H1 (cell line): ENCODE measurements around the gene VAV2. TPM values are rescaled to one million over a fixed set of nuclear protein-coding genes. Genes with fewer than 3 reads are reported as not detected.

Source experiments
- CTCF ChIA-PET: fragments of 300-600 bp; sonication (Branson Sonifier 250); formaldehyde crosslinking; loops from one replicate; lab custom pipeline; 2021; ENCODE audit not compliant: partially characterized antibody; lab: Charles Lee
- POLR2A ChIA-PET: fragments of 300-600 bp; sonication (Branson Sonifier 250); formaldehyde crosslinking; loops from one replicate; lab custom pipeline; 2021; ENCODE audit warnings: inconsistent platforms; ENCODE audit not compliant: partially characterized antibody; lab: Charles Lee
- DNase-seq, 2 experiments: peaks; one replicate each; pipeline versions ENCODE4 v3.0.0 to v3.0.0-alpha.2; 2010 to 2022; ENCODE audit warnings: low spot score in 2 of 2, low read depth in 1 of 2, mixed read lengths in 1 of 2
- FAIRE-seq: peaks from 2 replicates; lab custom pipeline; 2011; peaks lifted over from hg19 to GRCh38; lab: Jason Lieb, UNC
- H2AFZ ChIP-seq: 2 replicates; pipeline ENCODE4 v1.8.1; 2012; ENCODE audit warnings: low read length, inconsistent platforms
- H2AK5ac ChIP-seq: 2 replicates; pipeline ENCODE4 v1.6.1; 2013; ENCODE audit warnings: low read depth, low read length
- H2BK120ac ChIP-seq: replicated peaks from 2 replicates; pipeline ENCODE3; 2013; ENCODE audit warnings: low read depth, low read length, inconsistent platforms
- H2BK12ac ChIP-seq: 2 replicates; pipeline ENCODE4 v1.6.1; 2013; ENCODE audit warnings: low read depth, low read length
- H2BK15ac ChIP-seq: 2 replicates; pipeline ENCODE4 v1.6.1; 2013; ENCODE audit warnings: low read length
- H2BK20ac ChIP-seq: 2 replicates; pipeline ENCODE4 v1.6.1; 2013; ENCODE audit warnings: low read length
- H2BK5ac ChIP-seq: 2 replicates; pipeline ENCODE4 v1.6.1; 2013; ENCODE audit warnings: low read depth, low read length
- H3K14ac ChIP-seq: 2 replicates; pipeline ENCODE4 v1.6.1; 2013; ENCODE audit warnings: inconsistent platforms; ENCODE audit not compliant: insufficient read length
- H3K18ac ChIP-seq: 2 replicates; pipeline ENCODE4 v1.6.1; 2013; ENCODE audit warnings: low read length; ENCODE audit errors: extremely low read depth
- H3K23ac ChIP-seq: 2 replicates; pipeline ENCODE4 v1.6.1; 2013; ENCODE audit warnings: inconsistent platforms; ENCODE audit not compliant: insufficient read length
- H3K23me2 ChIP-seq: 2 replicates; pipeline ENCODE4 v1.6.1; 2013; ENCODE audit warnings: low read depth, low read length
- H3K27ac ChIP-seq: 2 replicates; pipeline ENCODE4 v1.6.1; 2011; ENCODE audit warnings: low read depth, low read length, inconsistent platforms
- H3K27me3 ChIP-seq, 4 experiments: replicated peaks in 1 of 4; 1 replicate in 1 of 4; 2 replicates in 3 of 4; pipeline versions ENCODE4 v1.6.1 to v1.8.1; 2011 to 2013; ENCODE audit warnings: low read length in 3 of 4, mild to moderate bottlenecking in 3 of 4, inconsistent platforms in 2 of 4, mixed read lengths in 2 of 4, moderate library complexity in 1 of 4; ENCODE audit not compliant: control insufficient read depth in 3 of 4, insufficient read depth in 3 of 4; ENCODE audit errors: extremely low read depth in 1 of 4
- H3K36me3 ChIP-seq, 4 experiments: 2 replicates each; pipeline versions ENCODE4 v1.6.1 to v1.8.1; 2011 to 2013; ENCODE audit warnings: mild to moderate bottlenecking in 4 of 4, low read length in 3 of 4, moderate library complexity in 2 of 4, control low read depth in 1 of 4, inconsistent platforms in 1 of 4; ENCODE audit not compliant: insufficient read depth in 4 of 4, control insufficient read depth in 2 of 4
- H3K4ac ChIP-seq: replicated peaks from 2 replicates; pipeline ENCODE3; 2013; ENCODE audit warnings: low read length, low read depth, mixed read lengths, inconsistent platforms; ENCODE audit not compliant: insufficient read length
- H3K4me1 ChIP-seq, 4 experiments: replicated peaks in 1 of 4; 1 replicate in 1 of 4; 2 replicates in 3 of 4; pipeline versions ENCODE4 v1.6.1 to v1.8.1; 2011 to 2013; ENCODE audit warnings: low read length in 3 of 4, inconsistent platforms in 2 of 4, mixed read lengths in 1 of 4; ENCODE audit not compliant: insufficient read depth in 4 of 4, control insufficient read depth in 3 of 4
- H3K4me2 ChIP-seq, 2 experiments: 2 replicates each; pipeline versions ENCODE4 v1.6.1 to v1.8.1; 2011 to 2013; ENCODE audit warnings: low read depth in 2 of 2, low read length in 2 of 2, control low read depth in 1 of 2, inconsistent platforms in 1 of 2, mild to moderate bottlenecking in 1 of 2; ENCODE audit not compliant: insufficient read depth in 1 of 2
- H3K4me3 ChIP-seq, 4 experiments: fragments of 200-600, 300-600 bp in 1 of 4; sonication (generic), shearing (Covaris generic), sonication (Bioruptor Twin) in 1 of 4; 2 replicates each; pipeline versions ENCODE4 v1.5.1 to v1.8.1; 2011 to 2016; ENCODE audit warnings: low read length in 4 of 4, low read depth in 3 of 4, control low read depth in 2 of 4, inconsistent platforms in 2 of 4, mild to moderate bottlenecking in 2 of 4, mixed read lengths in 1 of 4, moderate library complexity in 1 of 4; ENCODE audit not compliant: insufficient read depth in 2 of 4; ENCODE audit errors: extremely low read depth in 1 of 4
- H3K56ac ChIP-seq: replicated peaks from 2 replicates; pipeline ENCODE3; 2013; ENCODE audit warnings: low read depth, mild to moderate bottlenecking, mixed read lengths, low read length, inconsistent platforms; ENCODE audit not compliant: insufficient read length
- H3K79me1 ChIP-seq: 2 replicates; pipeline ENCODE4 v1.6.1; 2013; ENCODE audit warnings: low read depth, low read length, control low read depth
- H3K79me2 ChIP-seq, 2 experiments: 2 replicates each; pipeline versions ENCODE4 v1.6.1 to v1.8.1; 2012 to 2013; ENCODE audit warnings: low read length in 2 of 2, mild to moderate bottlenecking in 2 of 2, inconsistent platforms in 1 of 2; ENCODE audit not compliant: insufficient read depth in 2 of 2, control insufficient read depth in 1 of 2
- H3K9ac ChIP-seq, 4 experiments: replicated peaks in 1 of 4; 1 replicate in 1 of 4; 2 replicates in 3 of 4; pipeline versions ENCODE4 v1.6.1 to v1.8.1; 2011 to 2013; ENCODE audit warnings: low read depth in 3 of 4, low read length in 3 of 4, control low read depth in 2 of 4, mild to moderate bottlenecking in 2 of 4, moderate library complexity in 2 of 4, inconsistent platforms in 1 of 4; ENCODE audit errors: extremely low read depth in 1 of 4
- H3K9me3 ChIP-seq, 2 experiments: 2 replicates each; pipeline versions ENCODE4 v1.6.1 to v1.8.1; 2012 to 2013; ENCODE audit warnings: mild to moderate bottlenecking in 2 of 2, moderate library complexity in 2 of 2, control low read depth in 1 of 2, inconsistent platforms in 1 of 2, low read depth in 1 of 2, low read length in 1 of 2, mixed read lengths in 1 of 2; ENCODE audit not compliant: insufficient read depth in 2 of 2
- H4K20me1 ChIP-seq, 2 experiments: replicated peaks in 1 of 2; 2 replicates each; pipeline versions ENCODE3 to v1.8.1; 2011 to 2013; ENCODE audit warnings: inconsistent platforms in 2 of 2, low read length in 2 of 2, mild to moderate bottlenecking in 1 of 2; ENCODE audit not compliant: insufficient read depth in 2 of 2, control insufficient read depth in 1 of 2
- H4K5ac ChIP-seq: 2 replicates; pipeline ENCODE4 v1.6.1; 2013; ENCODE audit warnings: low read length, low read depth, mixed read lengths, inconsistent platforms; ENCODE audit not compliant: insufficient read length
- H4K8ac ChIP-seq: 2 replicates; pipeline ENCODE4 v1.8.0; 2013; ENCODE audit warnings: mild to moderate bottlenecking, moderate library complexity, low read length, inconsistent platforms; ENCODE audit not compliant: insufficient read depth; ENCODE audit errors: extremely low read depth
- H4K91ac ChIP-seq: replicated peaks from 2 replicates; pipeline ENCODE3; 2013; ENCODE audit warnings: low read length, mixed read lengths, inconsistent platforms; ENCODE audit not compliant: insufficient read length
- CEBPB ChIP-seq: IDR thresholded peaks from 2 replicates; pipeline ENCODE4 v1.6.1; 2012; ENCODE audit warnings: low read depth, low read length
- CTBP2 ChIP-seq: IDR thresholded peaks from 2 replicates; pipeline ENCODE4 v1.7.0; 2011; ENCODE audit warnings: borderline replicate concordance, mild to moderate bottlenecking, moderate library complexity, mixed read lengths, low read length; ENCODE audit not compliant: insufficient read depth, insufficient read length
- CTCF ChIP-seq, 3 experiments: IDR thresholded peaks; 1 replicate in 2 of 3; 2 replicates in 1 of 3; pipeline versions ENCODE4 v1.5.1 to v1.6.1; 2011; ENCODE audit warnings: low read length in 3 of 3, mild to moderate bottlenecking in 3 of 3, inconsistent platforms in 2 of 3, low read depth in 1 of 3, moderate library complexity in 1 of 3; ENCODE audit not compliant: insufficient read depth in 1 of 3; ENCODE audit errors: control extremely low read depth in 1 of 3
- EP300 ChIP-seq, 2 experiments: IDR thresholded peaks; 1 replicate in 1 of 2; 2 replicates in 1 of 2; pipeline ENCODE4 v1.6.1; 2011 to 2012; ENCODE audit warnings: low read depth in 2 of 2, low read length in 2 of 2, mild to moderate bottlenecking in 2 of 2, borderline replicate concordance in 1 of 2, inconsistent platforms in 1 of 2, moderate library complexity in 1 of 2
- GABPA ChIP-seq: IDR thresholded peaks from 2 replicates; pipeline ENCODE4 v1.6.1; 2011; ENCODE audit warnings: mild to moderate bottlenecking, low read length, moderate library complexity, borderline replicate concordance; ENCODE audit not compliant: insufficient read depth
- JUN ChIP-seq: IDR thresholded peaks from 2 replicates; pipeline ENCODE4 v1.6.1; 2011; ENCODE audit warnings: low read depth, mild to moderate bottlenecking, improper control_type of control experiment, low read length
- MAX ChIP-seq: IDR thresholded peaks from 2 replicates; pipeline ENCODE4 v1.6.1; 2012; ENCODE audit warnings: inconsistent platforms
- SAP30 ChIP-seq: fragments of 300-600 bp; sonication (generic); IDR thresholded peaks from 2 replicates; pipeline ENCODE4 v1.7.1; 2012; ENCODE audit warnings: low read length, moderate library complexity, mild to moderate bottlenecking, inconsistent platforms; ENCODE audit not compliant: insufficient read depth, insufficient replicate concordance
- SP1 ChIP-seq: IDR thresholded peaks from 2 replicates; pipeline ENCODE4 v1.6.1; 2011; ENCODE audit warnings: low read depth, low read length
- SUZ12 ChIP-seq: fragments of 200-600 bp; sonication (generic); IDR thresholded peaks from 2 replicates; pipeline ENCODE4 v1.6.1; 2012; ENCODE audit warnings: mild to moderate bottlenecking, inconsistent platforms, low read length, moderate library complexity, mixed read lengths
- WGBS, 2 experiments: shearing (Covaris generic) in 1 of 2; methylation state at CpG; one replicate each; pipeline versions ENCODE4 v1.1.6 to v1.1.7; 2013 to 2015; ENCODE audit warnings: low lambda C conversion rate in 2 of 2, mixed read lengths in 2 of 2, inconsistent platforms in 1 of 2, low coverage in 1 of 2, missing lambda C conversion rate in 1 of 2; ENCODE audit not compliant: insufficient replicate concordance in 2 of 2, insufficient coverage in 1 of 2, insufficient read length in 1 of 2; ENCODE audit errors: extremely low coverage in 1 of 2, missing lambda C conversion rate in 1 of 2; 5-methylcytosine and 5-hydroxymethylcytosine counted together
- polyA plus RNA-seq, 7 experiments: library from polyadenylated mRNA; depleted of rRNA in 3 of 7; stranded (reverse) in 5 of 7; unstranded in 2 of 7; fragments of >200 nt in 5 of 7; fragments of 200-250 nt in 2 of 7; gene quantifications; 1 replicate in 5 of 7; 2 replicates in 1 of 7; 4 replicates in 1 of 7; pipeline versions ENCODE4 v1.2.1 to v1.2.3, GENCODE V29; 2011 to 2013; ENCODE audit warnings: missing spikeins in 2 of 7, mixed read lengths in 2 of 7
- total RNA-seq: library from RNA; stranded (reverse); fragmentation: NEBNext Ultra II Directional; extraction: Animal tissue kit (Norgen Biotek cat#: 25700); gene quantifications from 2 replicates; pipeline ENCODE4 v1.2.1, GENCODE V29; 2021

VAV2 gene
- total and polyA plus RNA-seq, 2 of the 8 experiments (the other 6 are each of a cell fraction or from before 2014, with no cell fraction given): 13.6 to 37.6 TPM

GRCh38 chr9:133789778-133790177 is 202.3 kb downstream of the VAV2 start:
- peaks cover 0 to 11% (median 4%) of the 10 kb centered on the region in 4 experiments; a peak in 6 of 7 replicates for H3K4me1 ChIP-seq
- no peak overlapping the region for H4K91ac ChIP-seq
- FAIRE-seq (no peak), DNase-seq (no peak)
- no peak overlapping the region for H2BK12ac ChIP-seq
- no peaks in the 10 kb centered on the region for H3K27me3 ChIP-seq
- H4K5ac ChIP-seq: no peak overlapping the region
- H3K27ac ChIP-seq: no peak overlapping the region
- peaks cover 0 to 9% (median 2%) of the 10 kb centered on the region in 4 experiments; a peak in 5 of 8 replicates for H3K36me3 ChIP-seq
- H2BK15ac ChIP-seq: no peak overlapping the region
- no peak overlapping the region for H3K4me2 ChIP-seq
- no peak overlapping the region for H2AFZ ChIP-seq
- H4K8ac ChIP-seq: no peak overlapping the region
- POLR2A ChIA-PET: no interaction called here
- CTCF ChIA-PET: interaction anchor here (0.6 to 4.8 kb wide), 7 partner anchors 12 to 204 kb away, joined by 3 to 31 read pairs (median 4); no protein-coding TSS in a partner anchor
- H3K79me2 ChIP-seq: no peaks in the 10 kb centered on the region
- H4K20me1 ChIP-seq: peaks cover 4 to 14% of the 10 kb centered on the region in 2 experiments
- WGBS, 2 experiments: 93% methylated on average over 8 of the region's 8 CpGs; no CpG with 5 or more reads in 1 of the 2 experiments
- no peak overlapping the region for H3K56ac ChIP-seq
- H3K18ac ChIP-seq: no peak overlapping the region
- H3K14ac ChIP-seq: no peak overlapping the region
- no peak overlapping the region for H2BK20ac ChIP-seq
- no peak overlapping the region for H3K4me3 ChIP-seq
- no peak overlapping the region for H3K4ac ChIP-seq
- no peak overlapping the region for H3K23ac ChIP-seq
- H2BK120ac ChIP-seq: no peak overlapping the region
- H2BK5ac ChIP-seq: no peak overlapping the region
- no peaks in the 10 kb centered on the region for H3K9me3 ChIP-seq
- TF ChIP-seq JUN (no peak), CTBP2 (no peak), MAX (no peak), CTCF (IDR thresholded peaks at IDR 0.05; ENCODE audit: control extremely low read depth in 1 of 3, insufficient read depth in 1 of 3, low read depth in 1 of 3, low read length in 3 of 3) (no peak), SAP30 (no peak), SP1 (no peak), CEBPB (no peak), SUZ12 (no peak), EP300 (IDR thresholded peaks at IDR 0.05; ENCODE audit: borderline replicate concordance in 1 of 2, low read depth in 2 of 2, low read length in 2 of 2) (no peak), GABPA (no peak)
- peaks cover 3% of the 10 kb centered on the region; the same call in 1 of the 2 replicates for H3K23me2 ChIP-seq
- no peaks in the 10 kb centered on the region; the same call in 1 of the 2 replicates for H3K79me1 ChIP-seq
- no peak overlapping the region for H3K9ac ChIP-seq
- H2AK5ac ChIP-seq: no peak overlapping the region
